ENCODE data around the gene CLCN5. TPM values are rescaled to one million over a fixed set of nuclear protein-coding genes. Genes with fewer than 3 reads are reported as not detected.

Gene CLCN5
- total RNA-seq, 1 experiment from 2014 or later = 10.7 TPM

GRCh38 chrX:49951524-49952193, 29.3 kb downstream of the CLCN5 start:
- ChIA-PET CTCF (no interaction called here), POLR2A (interaction anchor here (0.9 kb wide), 1 partner anchor 25 kb away, joined by 3 read pairs; no protein-coding TSS in a partner anchor)
- Mint-ChIP-seq H3K27ac (no peak overlapping the region), H3K36me3 (no peaks in the 10 kb centered on the region), H3K4me3 (no peak overlapping the region), H3K27me3 (ENCODE audit: low read depth) (no peaks in the 10 kb centered on the region), H3K9me3 (no peaks in the 10 kb centered on the region), H3K4me1 (no peaks in the 10 kb centered on the region)
- no peak for ATAC-seq
- no peak for TF ChIP-seq EMX1 (CRISPR knock-in tag; IDR thresholded peaks at IDR 0.05)
- TF ChIP-seq ZNF317 (CRISPR knock-in tag; IDR thresholded peaks at IDR 0.05; ENCODE audit: borderline replicate concordance, low read depth) = no peak
- TF ChIP-seq FOXK1 (CRISPR knock-in tag; IDR thresholded peaks at IDR 0.05) = no peak
- no peak for DNase-seq (ENCODE audit: low spot score)

DNA sequence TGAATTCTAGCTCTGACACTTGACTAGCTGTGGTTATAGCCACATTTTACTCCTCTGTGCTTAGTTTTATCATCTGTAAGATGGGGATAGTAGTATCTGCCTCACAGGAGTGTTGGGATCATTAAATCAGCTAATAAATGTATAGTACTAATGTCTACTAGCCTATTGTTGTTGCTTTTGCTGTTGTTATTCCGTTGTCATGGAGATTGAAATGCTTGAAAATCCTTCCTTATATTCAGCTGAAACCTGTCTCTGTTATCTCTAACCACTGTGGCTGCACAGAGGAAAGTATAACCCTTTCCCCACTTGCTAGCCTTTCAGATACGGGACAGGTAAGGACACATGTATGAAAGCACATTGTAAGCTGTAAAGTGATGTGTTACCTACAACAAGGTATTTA, 33.9 kb downstream of the CLCN5 start:
- TF ChIP-seq ATF1 (CRISPR knock-in tag; IDR thresholded peaks at IDR 0.05) (no peak), ESRRA (CRISPR knock-in tag; IDR thresholded peaks at IDR 0.05; ENCODE audit: borderline replicate concordance) (no peak), ZBTB43 (CRISPR knock-in tag; IDR thresholded peaks at IDR 0.05) (no peak), CREM (CRISPR knock-in tag; IDR thresholded peaks at IDR 0.05) (no peak), ZNF317 (CRISPR knock-in tag; IDR thresholded peaks at IDR 0.05; ENCODE audit: borderline replicate concordance, low read depth) (no peak), E2F4 (CRISPR knock-in tag; IDR thresholded peaks at IDR 0.05; ENCODE audit: borderline replicate concordance, low read depth) (no peak), NFATC4 (CRISPR knock-in tag; IDR thresholded peaks at IDR 0.05) (no peak), ZMAT4 (CRISPR knock-in tag; IDR thresholded peaks at IDR 0.05) (no peak), OVOL2 (CRISPR knock-in tag; IDR thresholded peaks at IDR 0.05; ENCODE audit: borderline replicate concordance) (no peak), ZNF671 (CRISPR knock-in tag; IDR thresholded peaks at IDR 0.05) (no peak), TEAD1 (CRISPR knock-in tag; IDR thresholded peaks at IDR 0.05) (no peak), ATF3 (CRISPR knock-in tag; conservative IDR thresholded peaks at IDR 0.05) (no peak), ATF6 (CRISPR knock-in tag; IDR thresholded peaks at IDR 0.05) (no peak)
- TF ChIP-seq, protein P1, sequence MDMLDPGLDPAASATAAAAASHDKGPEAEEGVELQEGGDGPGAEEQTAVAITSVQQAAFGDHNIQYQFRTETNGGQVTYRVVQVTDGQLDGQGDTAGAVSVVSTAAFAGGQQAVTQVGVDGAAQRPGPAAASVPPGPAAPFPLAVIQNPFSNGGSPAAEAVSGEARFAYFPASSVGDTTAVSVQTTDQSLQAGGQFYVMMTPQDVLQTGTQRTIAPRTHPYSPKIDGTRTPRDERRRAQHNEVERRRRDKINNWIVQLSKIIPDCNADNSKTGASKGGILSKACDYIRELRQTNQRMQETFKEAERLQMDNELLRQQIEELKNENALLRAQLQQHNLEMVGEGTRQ (CRISPR knock-in tag; IDR thresholded peaks at IDR 0.05) = no peak
- TF ChIP-seq, protein P2, sequence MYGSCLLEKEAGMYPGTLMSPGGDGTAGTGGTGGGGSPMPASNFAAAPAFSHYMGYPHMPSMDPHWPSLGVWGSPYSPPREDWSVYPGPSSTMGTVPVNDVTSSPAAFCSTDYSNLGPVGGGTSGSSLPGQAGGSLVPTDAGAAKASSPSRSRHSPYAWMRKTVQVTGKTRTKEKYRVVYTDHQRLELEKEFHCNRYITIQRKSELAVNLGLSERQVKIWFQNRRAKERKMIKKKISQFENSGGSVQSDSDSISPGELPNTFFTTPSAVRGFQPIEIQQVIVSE (CRISPR knock-in tag; IDR thresholded peaks at IDR 0.05; ENCODE audit: borderline replicate concordance) = no peak
- TF ChIP-seq, protein P3, sequence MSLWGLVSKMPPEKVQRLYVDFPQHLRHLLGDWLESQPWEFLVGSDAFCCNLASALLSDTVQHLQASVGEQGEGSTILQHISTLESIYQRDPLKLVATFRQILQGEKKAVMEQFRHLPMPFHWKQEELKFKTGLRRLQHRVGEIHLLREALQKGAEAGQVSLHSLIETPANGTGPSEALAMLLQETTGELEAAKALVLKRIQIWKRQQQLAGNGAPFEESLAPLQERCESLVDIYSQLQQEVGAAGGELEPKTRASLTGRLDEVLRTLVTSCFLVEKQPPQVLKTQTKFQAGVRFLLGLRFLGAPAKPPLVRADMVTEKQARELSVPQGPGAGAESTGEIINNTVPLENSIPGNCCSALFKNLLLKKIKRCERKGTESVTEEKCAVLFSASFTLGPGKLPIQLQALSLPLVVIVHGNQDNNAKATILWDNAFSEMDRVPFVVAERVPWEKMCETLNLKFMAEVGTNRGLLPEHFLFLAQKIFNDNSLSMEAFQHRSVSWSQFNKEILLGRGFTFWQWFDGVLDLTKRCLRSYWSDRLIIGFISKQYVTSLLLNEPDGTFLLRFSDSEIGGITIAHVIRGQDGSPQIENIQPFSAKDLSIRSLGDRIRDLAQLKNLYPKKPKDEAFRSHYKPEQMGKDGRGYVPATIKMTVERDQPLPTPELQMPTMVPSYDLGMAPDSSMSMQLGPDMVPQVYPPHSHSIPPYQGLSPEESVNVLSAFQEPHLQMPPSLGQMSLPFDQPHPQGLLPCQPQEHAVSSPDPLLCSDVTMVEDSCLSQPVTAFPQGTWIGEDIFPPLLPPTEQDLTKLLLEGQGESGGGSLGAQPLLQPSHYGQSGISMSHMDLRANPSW (CRISPR knock-in tag; conservative IDR thresholded peaks at IDR 0.05; ENCODE audit: low read depth) = no peak
- no peaks in the 10 kb centered on the region for H3K27me3 Mint-ChIP-seq (ENCODE audit: low read depth)
- no peak overlapping the region for H3K4me3 Mint-ChIP-seq
- POLR2A ChIA-PET = no interaction called here
- H3K9me3 Mint-ChIP-seq = no peaks in the 10 kb centered on the region
- no peak for ATAC-seq
- no peaks in the 10 kb centered on the region for H3K36me3 Mint-ChIP-seq
- no peak overlapping the region for H3K27ac Mint-ChIP-seq
- no peak for DNase-seq (ENCODE audit: low spot score)
- H3K4me1 Mint-ChIP-seq = no peaks in the 10 kb centered on the region
- CTCF ChIA-PET = no interaction called here
